ENCODE results near the gene ZNF888. TPM values are rescaled to one million over a fixed set of nuclear protein-coding genes. Genes with fewer than 3 reads are reported as not detected.

ZNF888 gene
- polyA plus RNA-seq (2013, experiment 1 of 2) = 4.5 TPM
- 4.4 TPM for polyA plus RNA-seq (2013, experiment 2 of 2)

GRCh38 chr19:52922841-52923777 is at the start of gene ZNF888:
ZNF888 (minus strand) TSS chr19:52923428; CDS start chr19:52917873, 5,555 bp downstream.
- Histone ChIP-seq H3K23ac (ENCODE audit: low read length) (no peak within 1 kb of the TSS), H2BK5ac (ENCODE audit: low read length) (peak within 1 kb of the TSS; percentile 85), H3K4me1 (ENCODE audit: control insufficient read depth, low read depth, low read length) (no peaks in the 10 kb centered on the region), H3K79me2 (ENCODE audit: control insufficient read depth, insufficient read depth, low read length) (no peaks in the 10 kb centered on the region), H2BK120ac (ENCODE audit: low read depth, low read length) (no peak within 1 kb of the TSS), H3K18ac (ENCODE audit: low read length) (peak within 1 kb of the TSS; percentile 78), H3K27ac (ENCODE audit: low read depth, low read length) (peak within 1 kb of the TSS; percentile 85), H3K27me3 (ENCODE audit: insufficient read depth, low read length, poor library complexity) (no peaks in the 10 kb centered on the region), H3K56ac (ENCODE audit: low read length) (peak within 1 kb of the TSS; percentile 97), H2AK5ac (ENCODE audit: low read length) (no peak within 1 kb of the TSS), H3K4me3 (ENCODE audit: low read length) (peak within 1 kb of the TSS; percentile 94), H3K36me3 (ENCODE audit: control insufficient read depth, insufficient read depth, low read length) (no peaks in the 10 kb centered on the region), H3K9ac (ENCODE audit: low read length) (peak within 1 kb of the TSS; percentile 98), H3K4me2 (ENCODE audit: low read length) (peak within 1 kb of the TSS; percentile 88), H3K4ac (ENCODE audit: low read depth, low read length) (peak within 1 kb of the TSS; percentile 63), H4K8ac (ENCODE audit: low read depth, low read length) (peak within 1 kb of the TSS; percentile 1), H3K79me1 (ENCODE audit: low read length) (no peaks in the 10 kb centered on the region), H2BK15ac (replicated peaks; ENCODE audit: low read depth) (no peak within 1 kb of the TSS), H4K5ac (ENCODE audit: low read length) (peak within 1 kb of the TSS; percentile 81)
- WGBS (ENCODE audit: extremely low coverage, insufficient coverage, low lambda C conversion rate) = no CpG with 5 or more reads among the region's 55 CpGs
- DNase-seq = peak; percentile 92

GRCh38 chr19:52967772-52968171 is 44.5 kb upstream of the ZNF888 start:
- Histone ChIP-seq H3K4me3 (ENCODE audit: low read length) (no peak overlapping the region), H4K8ac (ENCODE audit: low read depth, low read length) (no peak overlapping the region), H3K56ac (ENCODE audit: low read length) (no peak overlapping the region), H3K36me3 (ENCODE audit: control insufficient read depth, insufficient read depth, low read length) (no peaks in the 10 kb centered on the region), H3K9ac (ENCODE audit: low read length) (no peak overlapping the region), H3K79me2 (ENCODE audit: control insufficient read depth, insufficient read depth, low read length) (no peaks in the 10 kb centered on the region), H3K27me3 (ENCODE audit: insufficient read depth, low read length, poor library complexity) (no peaks in the 10 kb centered on the region), H2BK120ac (ENCODE audit: low read depth, low read length) (no peak overlapping the region), H2BK5ac (ENCODE audit: low read length) (no peak overlapping the region), H3K4me2 (ENCODE audit: low read length) (no peak overlapping the region), H2BK15ac (replicated peaks; ENCODE audit: low read depth) (no peak overlapping the region), H3K79me1 (ENCODE audit: low read length) (no peaks in the 10 kb centered on the region), H3K27ac (ENCODE audit: low read depth, low read length) (no peak overlapping the region), H3K23ac (ENCODE audit: low read length) (no peak overlapping the region), H2AK5ac (ENCODE audit: low read length) (no peak overlapping the region), H3K4me1 (ENCODE audit: control insufficient read depth, low read depth, low read length) (peaks cover 1% of the 10 kb centered on the region), H3K18ac (ENCODE audit: low read length) (no peak overlapping the region), H3K4ac (ENCODE audit: low read depth, low read length) (no peak overlapping the region), H4K5ac (ENCODE audit: low read length) (no peak overlapping the region)
- no peak for DNase-seq
- WGBS (ENCODE audit: extremely low coverage, insufficient coverage, low lambda C conversion rate) = no CpG with 5 or more reads among the region's 2 CpGs

- no CpG with 5 or more reads among the region's 12 CpGs for WGBS (ENCODE audit: extremely low coverage, insufficient coverage, low lambda C conversion rate)
- no peak overlapping the region for H4K5ac ChIP-seq (ENCODE audit: low read length)
- H3K27me3 ChIP-seq (ENCODE audit: insufficient read depth, low read length, poor library complexity) = no peaks in the 10 kb centered on the region
- peak overlapping the region; percentile 93 for H3K56ac ChIP-seq (ENCODE audit: low read length)
- peak overlapping the region; percentile 1 for H2BK5ac ChIP-seq (ENCODE audit: low read length)
- H3K18ac ChIP-seq (ENCODE audit: low read length) = peak overlapping the region; percentile 71
- no peak overlapping the region for H3K4ac ChIP-seq (ENCODE audit: low read depth, low read length)
- H3K79me1 ChIP-seq (ENCODE audit: low read length) = peaks cover 13% of the 10 kb centered on the region
- H2BK15ac ChIP-seq (replicated peaks; ENCODE audit: low read depth) = peak overlapping the region; percentile 1
- no peak overlapping the region for H4K8ac ChIP-seq (ENCODE audit: low read depth, low read length)
- no peak for DNase-seq
- peak overlapping the region; percentile 90 for H3K4me2 ChIP-seq (ENCODE audit: low read length)
- peak overlapping the region; percentile 87 for H3K23ac ChIP-seq (ENCODE audit: low read length)
- peaks cover 1% of the 10 kb centered on the region for H3K4me1 ChIP-seq (ENCODE audit: control insufficient read depth, low read depth, low read length)
- H3K9ac ChIP-seq (ENCODE audit: low read length) = peak overlapping the region; percentile 85
- H3K36me3 ChIP-seq (ENCODE audit: control insufficient read depth, insufficient read depth, low read length) = no peaks in the 10 kb centered on the region
- peak overlapping the region; percentile 90 for H3K27ac ChIP-seq (ENCODE audit: low read depth, low read length)
- no peak overlapping the region for H2AK5ac ChIP-seq (ENCODE audit: low read length)
- peak overlapping the region; percentile 1 for H3K4me3 ChIP-seq (ENCODE audit: low read length)
- no peak overlapping the region for H2BK120ac ChIP-seq (ENCODE audit: low read depth, low read length)
- H3K79me2 ChIP-seq (ENCODE audit: control insufficient read depth, insufficient read depth, low read length) = peaks cover 8% of the 10 kb centered on the region
These were observed 40.0 kb upstream of the ZNF888 start for GRCh38 chr19:52963247-52963618.

DNA sequence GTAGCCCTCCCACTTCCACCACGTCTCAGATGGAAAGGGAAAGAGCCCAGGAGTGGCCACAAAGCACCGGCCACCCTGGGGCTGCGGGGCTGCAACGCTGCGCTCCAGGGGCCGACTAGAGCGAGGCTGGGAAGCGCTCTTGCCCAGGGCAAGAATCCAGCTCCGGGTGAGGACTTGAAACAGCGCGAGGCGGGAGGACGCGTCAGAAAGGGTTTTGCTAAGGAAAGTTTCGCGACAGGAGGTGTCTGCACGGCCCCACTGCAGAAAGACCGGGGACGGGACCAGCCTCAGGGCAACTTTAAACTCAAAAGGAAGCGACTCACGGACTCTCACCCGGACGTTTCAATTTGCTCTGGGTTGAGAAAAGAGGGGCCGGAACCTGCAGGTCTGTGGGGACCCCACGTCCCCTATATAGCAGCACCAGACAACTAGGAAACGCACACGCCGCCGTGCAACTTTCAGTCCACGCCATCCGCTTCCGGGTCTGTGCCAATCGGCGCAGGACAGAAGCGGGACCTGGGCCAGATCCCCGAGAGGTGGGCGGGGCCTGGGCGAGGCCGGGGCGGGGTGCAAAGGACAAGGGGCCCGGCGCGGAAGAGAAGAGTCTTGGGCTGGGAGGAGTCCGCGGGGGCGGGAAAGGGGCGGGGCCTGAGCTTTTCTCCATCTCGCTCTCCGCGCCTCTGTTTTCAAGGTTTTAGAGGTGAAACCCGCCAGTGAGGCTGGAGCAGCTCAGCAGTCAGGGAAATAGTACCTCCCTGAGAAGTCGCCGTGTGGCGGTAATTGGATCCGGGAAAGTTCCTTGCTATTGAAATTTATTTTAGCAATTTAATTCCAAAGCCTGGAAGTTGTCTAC is 39.4 kb upstream of the ZNF888 start, which contains the start of gene ZNF816:
Gene ZNF816, minus strand, starts transcription at position 488 of the 853 bp plus-strand sequence. CDS start 6,792 bp downstream, outside the sequence.
- peaks cover 8% of the 10 kb centered on the region for H3K79me2 ChIP-seq (ENCODE audit: control insufficient read depth, insufficient read depth, low read length)
- H3K4me1 ChIP-seq (ENCODE audit: control insufficient read depth, low read depth, low read length) = peaks cover 1% of the 10 kb centered on the region
- peak within 1 kb of the TSS; percentile 71 for H3K18ac ChIP-seq (ENCODE audit: low read length)
- peak within 1 kb of the TSS; percentile 93 for H3K56ac ChIP-seq (ENCODE audit: low read length)
- H3K27me3 ChIP-seq (ENCODE audit: insufficient read depth, low read length, poor library complexity) = no peaks in the 10 kb centered on the region
- peaks cover 17% of the 10 kb centered on the region for H3K79me1 ChIP-seq (ENCODE audit: low read length)
- peak within 1 kb of the TSS; percentile 22 for H3K4ac ChIP-seq (ENCODE audit: low read depth, low read length)
- no peak within 1 kb of the TSS for H4K8ac ChIP-seq (ENCODE audit: low read depth, low read length)
- H4K5ac ChIP-seq (ENCODE audit: low read length) = no peak within 1 kb of the TSS
- peak; percentile 98 for DNase-seq
- peak within 1 kb of the TSS; percentile 83 for H3K4me3 ChIP-seq (ENCODE audit: low read length)
- no peak within 1 kb of the TSS for H2AK5ac ChIP-seq (ENCODE audit: low read length)
- H2BK5ac ChIP-seq (ENCODE audit: low read length) = peak within 1 kb of the TSS; percentile 1
- H3K27ac ChIP-seq (ENCODE audit: low read depth, low read length) = peak within 1 kb of the TSS; percentile 90
- no peak within 1 kb of the TSS for H2BK120ac ChIP-seq (ENCODE audit: low read depth, low read length)
- peak within 1 kb of the TSS; percentile 87 for H3K23ac ChIP-seq (ENCODE audit: low read length)
- peak within 1 kb of the TSS; percentile 89 for H3K9ac ChIP-seq (ENCODE audit: low read length)
- H3K36me3 ChIP-seq (ENCODE audit: control insufficient read depth, insufficient read depth, low read length) = no peaks in the 10 kb centered on the region
- peak within 1 kb of the TSS; percentile 1 for H2BK15ac ChIP-seq (replicated peaks; ENCODE audit: low read depth)
- H3K4me2 ChIP-seq (ENCODE audit: low read length) = peak within 1 kb of the TSS; percentile 90
- no CpG with 5 or more reads among the region's 55 CpGs for WGBS (ENCODE audit: extremely low coverage, insufficient coverage, low lambda C conversion rate)

GRCh38 chr19:52961981-52962380 is 38.8 kb upstream of the ZNF888 start:
- peaks cover 4% of the 10 kb centered on the region for H3K36me3 ChIP-seq (ENCODE audit: control insufficient read depth, insufficient read depth, low read length)
- H3K18ac ChIP-seq (ENCODE audit: low read length) = no peak overlapping the region
- H2BK5ac ChIP-seq (ENCODE audit: low read length) = no peak overlapping the region
- peak overlapping the region; percentile 89 for H3K9ac ChIP-seq (ENCODE audit: low read length)
- H4K8ac ChIP-seq (ENCODE audit: low read depth, low read length) = no peak overlapping the region
- peaks cover 1% of the 10 kb centered on the region for H3K4me1 ChIP-seq (ENCODE audit: control insufficient read depth, low read depth, low read length)
- H3K56ac ChIP-seq (ENCODE audit: low read length) = peak overlapping the region; percentile 92
- H2AK5ac ChIP-seq (ENCODE audit: low read length) = no peak overlapping the region
- peak overlapping the region; percentile 67 for H3K4me2 ChIP-seq (ENCODE audit: low read length)
- H3K23ac ChIP-seq (ENCODE audit: low read length) = no peak overlapping the region
- H3K4ac ChIP-seq (ENCODE audit: low read depth, low read length) = no peak overlapping the region
- H3K79me1 ChIP-seq (ENCODE audit: low read length) = peaks cover 18% of the 10 kb centered on the region
- no peak overlapping the region for H2BK120ac ChIP-seq (ENCODE audit: low read depth, low read length)
- WGBS (ENCODE audit: extremely low coverage, insufficient coverage, low lambda C conversion rate) = no CpG with 5 or more reads among the region's 5 CpGs
- no peak overlapping the region for H4K5ac ChIP-seq (ENCODE audit: low read length)
- H3K79me2 ChIP-seq (ENCODE audit: control insufficient read depth, insufficient read depth, low read length) = peaks cover 8% of the 10 kb centered on the region
- H3K27me3 ChIP-seq (ENCODE audit: insufficient read depth, low read length, poor library complexity) = no peaks in the 10 kb centered on the region
- H3K4me3 ChIP-seq (ENCODE audit: low read length) = peak overlapping the region; percentile 83
- H3K27ac ChIP-seq (ENCODE audit: low read depth, low read length) = no peak overlapping the region
- H2BK15ac ChIP-seq (replicated peaks; ENCODE audit: low read depth) = no peak overlapping the region
- DNase-seq = no peak

All from mesendoderm (in vitro differentiated cells).